HepG2 (cell line): ENCODE measurements around the gene VPS26B. TPM values are rescaled to one million over a fixed set of nuclear protein-coding genes. Genes with fewer than 3 reads are reported as not detected.

Experiments
- ATAC-seq: fragments of 200-7000 bp; cut with Tn5 transposase; 3 replicates; pipeline ENCODE4 v1.9.1; 2020; ENCODE audit warnings: mild to moderate bottlenecking, moderate library complexity
- BruUV-seq: library from RNA; stranded (reverse); fragments of 400-500 nt; replicated peaks from 2 replicates; lab custom pipeline; 2021; lab: Mats Ljungman, UMichigan
- CTCF ChIA-PET: fragments of 300-600 bp; formaldehyde crosslinking; extraction: SDS; loops from one replicate; lab custom pipeline; 2021; ENCODE audit warnings: low total read pairs, inconsistent platforms, low intra/inter-chr PET ratio; lab: Yijun Ruan, JAX
- POLR2A ChIA-PET: fragments of 350-600 bp; sonication (Branson Sonifier 250); formaldehyde crosslinking; loops from one replicate; lab custom pipeline; 2020; ENCODE audit warnings: antibody characterized with exemption, inconsistent platforms; lab: Yijun Ruan, JAX
- DNase-seq: peaks from one replicate; pipeline ENCODE4 v3.0.0-alpha.2; 2015; ENCODE audit warnings: low spot score
- FAIRE-seq: peaks from 3 replicates; lab custom pipeline; 2011; peaks lifted over from hg19 to GRCh38; lab: Jason Lieb, UNC
- H2AFZ ChIP-seq: one replicate; pipeline ENCODE4 v1.6.1; 2011; ENCODE audit warnings: low read length, inconsistent platforms
- H3K27ac ChIP-seq: fragments of 300-600 bp; 3 replicates; pipeline ENCODE4 v1.8.0; 2011; ENCODE audit warnings: mixed run types, mild to moderate bottlenecking, mixed read lengths, low read length, inconsistent platforms; ENCODE audit not compliant: insufficient read depth; ENCODE audit errors: extremely low read length
- H3K27me3 ChIP-seq, 2 experiments: fragments of 200-600 bp in 1 of 2; 2 replicates in 1 of 2; 3 replicates in 1 of 2; pipeline versions ENCODE4 v1.6.0 to v1.8.0; 2011; ENCODE audit warnings: low read length in 2 of 2, mild to moderate bottlenecking in 2 of 2, moderate library complexity in 2 of 2, inconsistent platforms in 1 of 2; ENCODE audit not compliant: insufficient read depth in 2 of 2, control insufficient read depth in 1 of 2
- H3K36me3 ChIP-seq, 2 experiments: fragments of 200-600 bp in 1 of 2; replicated peaks in 1 of 2; 2 replicates in 1 of 2; 3 replicates in 1 of 2; pipeline versions ENCODE4 v1.5.1 to v1.8.0; 2011; ENCODE audit warnings: low read length in 2 of 2, inconsistent platforms in 1 of 2; ENCODE audit not compliant: insufficient read depth in 2 of 2, control insufficient read depth in 1 of 2
- H3K4me1 ChIP-seq: 2 replicates; pipeline ENCODE4 v1.5.1; 2012; ENCODE audit warnings: low read length, inconsistent platforms; ENCODE audit not compliant: insufficient read depth
- H3K4me2 ChIP-seq: 2 replicates; pipeline ENCODE4 v1.6.0; 2011; ENCODE audit warnings: low read depth, low read length, inconsistent platforms
- H3K4me3 ChIP-seq, 3 experiments: fragments of 200-600 bp in 1 of 3; sonication (generic), shearing (Covaris generic) in 1 of 3; replicated peaks in 1 of 3; 2 replicates each; pipeline ENCODE4 v1.5.1; 2011 to 2016; ENCODE audit warnings: low read length in 3 of 3, inconsistent platforms in 2 of 3, low read depth in 2 of 3, mild to moderate bottlenecking in 2 of 3, control low read depth in 1 of 3, mixed read lengths in 1 of 3; ENCODE audit not compliant: insufficient read depth in 1 of 3
- H3K79me2 ChIP-seq: one replicate; pipeline ENCODE4 v1.6.1; 2011; ENCODE audit warnings: low read length, inconsistent platforms; ENCODE audit not compliant: insufficient read depth
- H3K9ac ChIP-seq: 2 replicates; pipeline ENCODE4 v1.6.0; 2011; ENCODE audit warnings: mild to moderate bottlenecking, low read depth, low read length, inconsistent platforms; ENCODE audit not compliant: insufficient read depth
- H3K9me3 ChIP-seq: 2 replicates; pipeline ENCODE4 v1.5.1; 2012; ENCODE audit warnings: mild to moderate bottlenecking, low read length
- H4K20me1 ChIP-seq: 2 replicates; pipeline ENCODE4 v1.6.0; 2011; ENCODE audit warnings: inconsistent platforms, mild to moderate bottlenecking, low read length, moderate library complexity; ENCODE audit not compliant: insufficient read depth
- CHD2 ChIP-seq: IDR thresholded peaks from 2 replicates; pipeline ENCODE4 v1.6.1; 2011; ENCODE audit warnings: low read depth, low read length, improper control_type of control experiment
- EP300 ChIP-seq, 3 experiments: sonication (generic) in 1 of 3; formaldehyde crosslinking in 1 of 3; IDR thresholded peaks; 2 replicates each; pipeline versions ENCODE4 v1.5.1 to v1.6.1; 2011 to 2020; ENCODE audit warnings: low read depth in 2 of 3, low read length in 2 of 3, borderline replicate concordance in 1 of 3, improper control_type of control experiment in 1 of 3, mild to moderate bottlenecking in 1 of 3, missing genetic modification reagents in 1 of 3, moderate library complexity in 1 of 3
- KDM3A ChIP-seq: IDR thresholded peaks from 2 replicates; pipeline ENCODE4 v1.6.1; 2018; ENCODE audit warnings: low read depth, missing compliant biosample characterization
- PHF20 ChIP-seq: sonication (generic); formaldehyde crosslinking; IDR thresholded peaks from 2 replicates; pipeline ENCODE4 v1.5.0; 2020; ENCODE audit warnings: mild to moderate bottlenecking, missing genetic modification reagents
- PRPF4 ChIP-seq: fragments of 200-400 bp; formaldehyde crosslinking; IDR thresholded peaks from 2 replicates; pipeline ENCODE4 v1.6.1; 2016; ENCODE audit warnings: low read length, low read depth; ENCODE audit not compliant: poor library complexity, severe bottlenecking
- ZNF17 ChIP-seq: sonication (generic); formaldehyde crosslinking; IDR thresholded peaks from 2 replicates; pipeline ENCODE4 v1.5.0; 2020; ENCODE audit warnings: mild to moderate bottlenecking, missing genetic modification reagents
- ZNF333 ChIP-seq: sonication (generic); formaldehyde crosslinking; IDR thresholded peaks from 2 replicates; pipeline ENCODE4 v1.4.0; 2020; ENCODE audit warnings: mild to moderate bottlenecking, missing genetic modification reagents, borderline replicate concordance
- ZNF367 ChIP-seq: sonication (generic); formaldehyde crosslinking; IDR thresholded peaks from 2 replicates; pipeline ENCODE4 v1.4.0; 2020; ENCODE audit warnings: missing genetic modification reagents, borderline replicate concordance
- ZNF562 ChIP-seq: sonication (generic); formaldehyde crosslinking; IDR thresholded peaks from 2 replicates; pipeline ENCODE4 v1.8.0; 2022; ENCODE audit warnings: missing genetic modification reagents, borderline replicate concordance
- WGBS: methylation state at CpG from one replicate; pipeline ENCODE4 v1.1.6; 2017; ENCODE audit warnings: low lambda C conversion rate; 5-methylcytosine and 5-hydroxymethylcytosine counted together
- in situ Hi-C: cut with HindIII; loops from 2 replicates; pipeline ENCODE4 v1.10.0; 2017; ENCODE audit warnings: low pct_unique_long_range_greater_than_20kb; ENCODE audit not compliant: extremely low pct_ligation_motif_present
- intact Hi-C: fragments of 100-400 bp; cut with micrococcal nuclease; formaldehyde crosslinking; loops from one replicate; pipeline ENCODE4 v1.10.0; 2022; ENCODE audit not compliant: unreplicated experiment
- polyA plus RNA-seq, 8 experiments: library from polyadenylated mRNA; depleted of rRNA in 3 of 8; stranded (reverse) in 7 of 8; unstranded in 1 of 8; fragments of >200 nt; fragmentation: Illumina TruSeq in 4 of 8; extraction: Trizol in 4 of 8; gene quantifications; 2 replicates each; pipeline versions ENCODE4 v1.2.1 to v1.2.3, GENCODE V29; 2011 to 2016; ENCODE audit warnings: low read depth in 4 of 8, missing spikeins in 1 of 8, mixed read lengths in 1 of 8; ENCODE audit not compliant: insufficient read depth in 1 of 8
- total RNA-seq, 5 experiments: library from RNA; depleted of rRNA; stranded (reverse); fragments of >200 nt; fragmentation: Illumina TruSeq; extraction: Trizol; gene quantifications; 2 replicates each; pipeline ENCODE4 v1.2.3, GENCODE V29; 2016; ENCODE audit warnings: low read depth in 1 of 5
- TF ChIP-seq, protein P1 (sequence below), 2 experiments: IDR thresholded peaks; 2 replicates each; pipeline ENCODE4 v1.6.1; 2011 to 2012; ENCODE audit warnings: low read length in 2 of 2, borderline replicate concordance in 1 of 2, low read depth in 1 of 2, mild to moderate bottlenecking in 1 of 2, moderate library complexity in 1 of 2

VPS26B gene
- total and polyA plus RNA-seq, 2 of the 13 experiments (the other 11 are each of a cell fraction or from before 2014, with no cell fraction given) = 20.2 to 23.2 TPM

DNA sequence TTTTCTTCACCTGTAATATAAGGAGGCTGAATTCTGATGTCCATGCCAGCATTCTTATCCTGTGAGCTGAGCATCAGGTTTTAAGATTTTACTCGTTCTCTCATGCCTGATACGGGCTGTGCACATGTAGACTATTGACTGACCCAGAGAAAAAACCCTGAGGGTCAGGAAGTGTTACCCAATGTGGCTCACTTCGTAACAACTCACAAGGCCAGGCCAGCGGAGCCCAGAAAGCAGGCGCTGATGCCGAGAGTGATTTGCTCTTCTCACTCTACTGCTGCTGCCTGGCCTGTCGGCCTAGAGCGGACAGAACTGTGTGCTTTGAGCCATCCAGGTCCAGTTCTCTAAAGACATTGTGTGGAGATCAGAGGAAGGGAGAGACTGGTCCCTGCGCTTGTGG is 17.9 kb downstream of the VPS26B start:
- Histone ChIP-seq H3K9me3 (no peaks in the 10 kb centered on the region), H3K4me1 (no peaks in the 10 kb centered on the region), H2AFZ (no peak overlapping the region), H3K36me3 (peaks cover 6 to 28% of the 10 kb centered on the region in 2 experiments; a peak in 4 of 5 replicates), H3K27ac (no peak overlapping the region), H3K9ac (no peak overlapping the region), H3K4me3 (no peak overlapping the region), H3K4me2 (no peak overlapping the region), H4K20me1 (no peaks in the 10 kb centered on the region), H3K27me3 (no peaks in the 10 kb centered on the region), H3K79me2 (no peaks in the 10 kb centered on the region)
- ATAC-seq (no peak), DNase-seq (no peak), FAIRE-seq (no peak)
- 87% methylated on average over 9 of the region's 9 CpGs for whole genome bisulfite sequencing
- TF ChIP-seq CHD2 = no peak
- no peak for TF ChIP-seq ZNF562 (CRISPR knock-in tag)
- no peak for TF ChIP-seq PRPF4
- no peak for TF ChIP-seq KDM3A (CRISPR knock-in tag)
- no peak for TF ChIP-seq ZNF17 (CRISPR knock-in tag)
- no peak for TF ChIP-seq ZNF333 (CRISPR knock-in tag)
- TF ChIP-seq EP300 (IDR thresholded peaks at IDR 0.05; ENCODE audit: low read depth in 2 of 2, low read length in 2 of 2) = no peak
- TF ChIP-seq EP300 (CRISPR knock-in tag; IDR thresholded peaks at IDR 0.05; ENCODE audit: borderline replicate concordance) = no peak
- TF ChIP-seq ZNF367 (CRISPR knock-in tag) = no peak
- TF ChIP-seq PHF20 = no peak
- TF ChIP-seq, protein P1, sequence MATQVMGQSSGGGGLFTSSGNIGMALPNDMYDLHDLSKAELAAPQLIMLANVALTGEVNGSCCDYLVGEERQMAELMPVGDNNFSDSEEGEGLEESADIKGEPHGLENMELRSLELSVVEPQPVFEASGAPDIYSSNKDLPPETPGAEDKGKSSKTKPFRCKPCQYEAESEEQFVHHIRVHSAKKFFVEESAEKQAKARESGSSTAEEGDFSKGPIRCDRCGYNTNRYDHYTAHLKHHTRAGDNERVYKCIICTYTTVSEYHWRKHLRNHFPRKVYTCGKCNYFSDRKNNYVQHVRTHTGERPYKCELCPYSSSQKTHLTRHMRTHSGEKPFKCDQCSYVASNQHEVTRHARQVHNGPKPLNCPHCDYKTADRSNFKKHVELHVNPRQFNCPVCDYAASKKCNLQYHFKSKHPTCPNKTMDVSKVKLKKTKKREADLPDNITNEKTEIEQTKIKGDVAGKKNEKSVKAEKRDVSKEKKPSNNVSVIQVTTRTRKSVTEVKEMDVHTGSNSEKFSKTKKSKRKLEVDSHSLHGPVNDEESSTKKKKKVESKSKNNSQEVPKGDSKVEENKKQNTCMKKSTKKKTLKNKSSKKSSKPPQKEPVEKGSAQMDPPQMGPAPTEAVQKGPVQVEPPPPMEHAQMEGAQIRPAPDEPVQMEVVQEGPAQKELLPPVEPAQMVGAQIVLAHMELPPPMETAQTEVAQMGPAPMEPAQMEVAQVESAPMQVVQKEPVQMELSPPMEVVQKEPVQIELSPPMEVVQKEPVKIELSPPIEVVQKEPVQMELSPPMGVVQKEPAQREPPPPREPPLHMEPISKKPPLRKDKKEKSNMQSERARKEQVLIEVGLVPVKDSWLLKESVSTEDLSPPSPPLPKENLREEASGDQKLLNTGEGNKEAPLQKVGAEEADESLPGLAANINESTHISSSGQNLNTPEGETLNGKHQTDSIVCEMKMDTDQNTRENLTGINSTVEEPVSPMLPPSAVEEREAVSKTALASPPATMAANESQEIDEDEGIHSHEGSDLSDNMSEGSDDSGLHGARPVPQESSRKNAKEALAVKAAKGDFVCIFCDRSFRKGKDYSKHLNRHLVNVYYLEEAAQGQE (IDR thresholded peaks at IDR 0.05; ENCODE audit: borderline replicate concordance in 1 of 2, low read depth in 1 of 2, low read length in 2 of 2) = no peak
- in situ Hi-C loops (no loop called here), intact Hi-C loops (no loop called here)
- BruUV-seq = no TSS peak
- ChIA-PET POLR2A (no interaction called here), CTCF (no interaction called here)
